KOPT-K1 (cell line): ENCODE measurements around the gene FDXR.
"Not testable (repeated sequence)": the region's sequence is repeated elsewhere in the genome, so short reads cannot be mapped to it uniquely, and the experiment has no call there.

ENCODE experiments used
- H3K27ac ChIP-seq: fragments of 200-600 bp; sonication (generic); 2 replicates; pipeline ENCODE4 v1.5.1; 2016; ENCODE audit warnings: antibody characterized with exemption, mild to moderate bottlenecking, low read depth, low read length; ENCODE audit not compliant: poor library complexity, severe bottlenecking
- H3K36me3 ChIP-seq: fragments of 200-600 bp; sonication (generic); 2 replicates; pipeline ENCODE4 v1.5.1; 2017; ENCODE audit warnings: antibody characterized with exemption, mild to moderate bottlenecking, low read length, moderate library complexity; ENCODE audit not compliant: insufficient read depth
- H3K9me3 ChIP-seq: fragments of 200-600 bp; sonication (generic); 2 replicates; pipeline ENCODE4 v1.5.1; 2017; ENCODE audit warnings: antibody characterized with exemption, low read length, mild to moderate bottlenecking; ENCODE audit not compliant: insufficient read depth, poor library complexity, severe bottlenecking

Gene FDXR

GRCh38 chr17:74872313-74873036 lies at the start of gene FDXR:
Gene FDXR, minus strand, starts transcription at chr17:74872994. Its CDS starts 50 bp downstream, at chr17:74872944.
- Histone ChIP-seq H3K27ac (peak within 1 kb of the TSS; percentile 82), H3K36me3 (no peaks in the 10 kb centered on the region), H3K9me3 (no peaks in the 10 kb centered on the region)

- Histone ChIP-seq H3K36me3 (no peaks in the 10 kb centered on the region), H3K27ac (no peak overlapping the region), H3K9me3 (no peaks in the 10 kb centered on the region)
Measured at GRCh38 chr17:74922172-74922571, 49.4 kb upstream of the FDXR start.

GRCh38 chr17:74921769-74922168 lies 49.0 kb upstream of the FDXR start:
- H3K27ac ChIP-seq, result no peak overlapping the region
- H3K9me3 ChIP-seq, result no peaks in the 10 kb centered on the region
- H3K36me3 ChIP-seq, result no peaks in the 10 kb centered on the region

- no peaks in the 10 kb centered on the region for H3K9me3 ChIP-seq
- no peaks in the 10 kb centered on the region for H3K36me3 ChIP-seq
- no peak overlapping the region for H3K27ac ChIP-seq
Measured at GRCh38 chr17:74921026-74921681, 48.4 kb upstream of the FDXR start.

GRCh38 chr17:74920642-74921025 lies 47.8 kb upstream of the FDXR start:
- no peaks in the 10 kb centered on the region for H3K9me3 ChIP-seq
- no peak overlapping the region for H3K27ac ChIP-seq
- no peaks in the 10 kb centered on the region for H3K36me3 ChIP-seq

GRCh38 chr17:74920306-74920620 lies 47.5 kb upstream of the FDXR start:
- H3K36me3 ChIP-seq, result no peaks in the 10 kb centered on the region
- no peak overlapping the region for H3K27ac ChIP-seq

GRCh38 chr17:74919440-74920305 lies 46.9 kb upstream of the FDXR start:
- H3K36me3 ChIP-seq, result no peaks in the 10 kb centered on the region
- H3K27ac ChIP-seq, result no peak overlapping the region
- H3K9me3 ChIP-seq, result no peaks in the 10 kb centered on the region

More at GRCh38 chr17:74920306-74920620, 47.5 kb upstream of the FDXR start:
- no peaks in the 10 kb centered on the region for H3K9me3 ChIP-seq

GRCh38 chr17:74918906-74919305 lies 46.1 kb upstream of the FDXR start:
- H3K27ac ChIP-seq, result no peak overlapping the region
- H3K9me3 ChIP-seq, result no peaks in the 10 kb centered on the region
- no peaks in the 10 kb centered on the region for H3K36me3 ChIP-seq

GRCh38 chr17:74917430-74917829 lies 44.6 kb upstream of the FDXR start:
- Histone ChIP-seq H3K9me3 (no peaks in the 10 kb centered on the region), H3K27ac (no peak overlapping the region), H3K36me3 (no peaks in the 10 kb centered on the region)

- H3K9me3 ChIP-seq, result no peaks in the 10 kb centered on the region
Measured at GRCh38 chr17:74916851-74917199, 44.0 kb upstream of the FDXR start.

GRCh38 chr17:74916136-74916850 lies 43.5 kb upstream of the FDXR start:
- H3K9me3 ChIP-seq, result no peaks in the 10 kb centered on the region
- H3K36me3 ChIP-seq, result no peaks in the 10 kb centered on the region
- H3K27ac ChIP-seq, result no peak overlapping the region

More at GRCh38 chr17:74916851-74917199, 44.0 kb upstream of the FDXR start:
- Histone ChIP-seq H3K36me3 (no peaks in the 10 kb centered on the region), H3K27ac (no peak overlapping the region)

GRCh38 chr17:74911423-74911822 lies 38.6 kb upstream of the FDXR start:
- H3K27ac ChIP-seq, H3K9me3 ChIP-seq, H3K36me3 ChIP-seq: not testable (repeated sequence)

GRCh38 chr17:74909097-74909496 lies 36.3 kb upstream of the FDXR start:
- H3K27ac ChIP-seq, H3K9me3 ChIP-seq, H3K36me3 ChIP-seq: not testable (repeated sequence)

- Histone ChIP-seq H3K27ac (no peak overlapping the region), H3K36me3 (no peaks in the 10 kb centered on the region), H3K9me3 (no peaks in the 10 kb centered on the region)
Measured at GRCh38 chr17:74907012-74907411, 34.2 kb upstream of the FDXR start.

GRCh38 chr17:74906214-74906793 lies 33.5 kb upstream of the FDXR start:
- H3K9me3 ChIP-seq, H3K36me3 ChIP-seq, H3K27ac ChIP-seq: not testable (repeated sequence)
